GM12878 (cell line): ENCODE results near the gene TNNT2. TPM values are rescaled to one million over a fixed set of nuclear protein-coding genes. Genes with fewer than 3 reads are reported as not detected.

Experiments
- ATAC-seq: fragments of 200-7000 bp; cut with Tn5 transposase; 3 replicates; pipeline ENCODE4 v1.9.1; 2020; ENCODE audit warnings: mild to moderate bottlenecking, moderate library complexity
- BruUV-seq: library from RNA; stranded (reverse); fragments of 400-500 nt; replicated peaks from 2 replicates; lab custom pipeline; 2021; lab: Mats Ljungman, UMichigan
- CTCF ChIA-PET: fragments of 300-600 bp; sonication (Branson Sonifier 250); formaldehyde crosslinking; extraction: SDS; loops from one replicate; lab custom pipeline; 2021; ENCODE audit warnings: inconsistent platforms; lab: Yijun Ruan, JAX
- POLR2A ChIA-PET: fragments of 350-600 bp; formaldehyde crosslinking; extraction: SDS; loops from one replicate; lab custom pipeline; 2021; ENCODE audit warnings: inconsistent platforms; lab: Charles Lee
- RAD21 ChIA-PET: fragments of 300-600 bp; sonication (Branson Sonifier 250); formaldehyde crosslinking; loops from one replicate; lab custom pipeline; 2023; ENCODE audit warnings: antibody characterized with exemption; ENCODE audit not compliant: unreplicated experiment; lab: Charles Lee
- SMC1A ChIA-PET: fragments of 300-600 bp; sonication (Branson Sonifier 250); formaldehyde crosslinking; loops from one replicate; lab custom pipeline; 2023; ENCODE audit not compliant: unreplicated experiment, uncharacterized antibody; lab: Charles Lee
- DNase-seq: peaks from one replicate; pipeline ENCODE4 v3.0.0-alpha.2; 2011; ENCODE audit warnings: low read depth, low spot score
- FAIRE-seq: peaks from 3 replicates; lab custom pipeline; 2011; peaks lifted over from hg19 to GRCh38; lab: Jason Lieb, UNC
- H2AFZ ChIP-seq: 2 replicates; pipeline ENCODE4 v1.6.0; 2011; ENCODE audit warnings: low read depth, low read length, control low read depth; ENCODE audit not compliant: control insufficient read depth
- H3K27ac ChIP-seq: 2 replicates; pipeline ENCODE4 v1.5.1; 2011; ENCODE audit warnings: control low read depth; ENCODE audit not compliant: control insufficient read depth, insufficient read depth
- H3K27me3 ChIP-seq, 2 experiments: replicated peaks in 1 of 2; 2 replicates each; pipeline versions ENCODE4 v1.6.0 to v1.6.1; 2011; ENCODE audit warnings: low read length in 1 of 2; ENCODE audit not compliant: control insufficient read depth in 2 of 2, insufficient read depth in 2 of 2
- H3K36me3 ChIP-seq, 2 experiments: 2 replicates each; pipeline ENCODE4 v1.5.1; 2011; ENCODE audit warnings: low read length in 1 of 2; ENCODE audit not compliant: control insufficient read depth in 2 of 2, insufficient read depth in 2 of 2
- H3K4me1 ChIP-seq: 2 replicates; pipeline ENCODE4 v1.6.1; 2011; ENCODE audit warnings: mild to moderate bottlenecking, low read length, moderate library complexity, mixed read lengths; ENCODE audit not compliant: control insufficient read depth, insufficient read depth
- H3K4me2 ChIP-seq: 2 replicates; pipeline ENCODE4 v1.6.0; 2011; ENCODE audit warnings: control low read depth; ENCODE audit not compliant: control insufficient read depth, insufficient read depth
- H3K4me3 ChIP-seq: fragments of 200-600 bp; sonication (generic); 2 replicates; pipeline ENCODE4 v1.5.1; 2016
- H3K79me2 ChIP-seq: 2 replicates; pipeline ENCODE4 v1.6.0; 2011; ENCODE audit warnings: low read length; ENCODE audit not compliant: control insufficient read depth, insufficient read depth
- H3K9ac ChIP-seq: 2 replicates; pipeline ENCODE4 v1.8.0; 2011; ENCODE audit warnings: low read length, control low read depth, mixed read lengths; ENCODE audit not compliant: control insufficient read depth, insufficient read depth
- H3K9me3 ChIP-seq: replicated peaks from 3 replicates; pipeline ENCODE4 v1.5.1; 2011; ENCODE audit warnings: mild to moderate bottlenecking, low read length; ENCODE audit not compliant: control insufficient read depth, insufficient read depth
- H4K20me1 ChIP-seq: 2 replicates; pipeline ENCODE4 v1.6.0; 2011; ENCODE audit not compliant: control insufficient read depth, insufficient read depth
- BMI1 ChIP-seq: fragments of 450-650 bp; IDR thresholded peaks from 2 replicates; pipeline ENCODE4 v1.6.1; 2016; ENCODE audit warnings: mild to moderate bottlenecking, moderate library complexity, borderline replicate concordance
- BRCA1 ChIP-seq: IDR thresholded peaks from 2 replicates; pipeline ENCODE4 v1.6.1; 2011; ENCODE audit warnings: low read depth, low read length, improper control_type of control experiment
- CBFB ChIP-seq: IDR thresholded peaks from 2 replicates; pipeline ENCODE4 v1.6.1; 2016; ENCODE audit warnings: antibody characterized with exemption, low read depth
- FOXK2 ChIP-seq: fragments of 450-650 bp; IDR thresholded peaks from 2 replicates; pipeline ENCODE4 v1.6.1; 2017; ENCODE audit warnings: mild to moderate bottlenecking, moderate library complexity
- KAT2A ChIP-seq: conservative IDR thresholded peaks from 2 replicates; pipeline ENCODE4 v1.6.1; 2011; ENCODE audit warnings: low read depth, low read length; ENCODE audit not compliant: control insufficient read depth
- MYB ChIP-seq: fragments of 150-350 bp; IDR thresholded peaks from 2 replicates; pipeline ENCODE4 v1.6.1; 2014; ENCODE audit warnings: mild to moderate bottlenecking, low read depth, low read length, borderline replicate concordance
- NR2C2 ChIP-seq: IDR thresholded peaks from 2 replicates; pipeline ENCODE4 v1.6.1; 2011; ENCODE audit warnings: borderline replicate concordance, low read depth; ENCODE audit not compliant: control insufficient read depth, insufficient read length
- POLR2AphosphoS2 ChIP-seq: IDR thresholded peaks from 2 replicates; pipeline ENCODE4 v1.6.1; 2011; ENCODE audit warnings: low read depth, mild to moderate bottlenecking, low read length, improper control_type of control experiment, moderate library complexity
- RBBP5 ChIP-seq: fragments of 200-600 bp; sonication (generic); conservative IDR thresholded peaks from 2 replicates; pipeline ENCODE4 v1.6.1; 2016
- SP1 ChIP-seq: IDR thresholded peaks from one replicate; pipeline ENCODE4 v1.6.1; 2011; ENCODE audit warnings: low read depth, low read length
- TCF12 ChIP-seq: IDR thresholded peaks from 2 replicates; pipeline ENCODE4 v1.6.1; 2011; ENCODE audit warnings: low read depth, mild to moderate bottlenecking, low read length
- WGBS: methylation state at CpG from one replicate; pipeline ENCODE4 v1.1.6; 2016; ENCODE audit warnings: low lambda C conversion rate; ENCODE audit not compliant: insufficient replicate concordance, insufficient coverage; ENCODE audit errors: missing lambda C conversion rate; 5-methylcytosine and 5-hydroxymethylcytosine counted together
- in situ Hi-C: fragments of 300-500 bp; cut with MboI; formaldehyde crosslinking; loops from 9 replicates; pipeline ENCODE4 v1.14.3; 2018; ENCODE audit warnings: mixed read lengths
- intact Hi-C: fragments of 100-400 bp; cut with micrococcal nuclease; formaldehyde crosslinking; loops from one replicate; pipeline ENCODE4 v1.14.2; 2022; ENCODE audit not compliant: unreplicated experiment
- polyA plus RNA-seq, 11 experiments: library from polyadenylated mRNA; depleted of rRNA in 4 of 11; unstranded in 6 of 11; stranded (reverse) in 5 of 11; fragments of >200 nt; fragmentation: Nextera tagmentation in 4 of 11; fragmentation: Illumina TruSeq in 1 of 11; extraction: Ambion mirVana in 4 of 11; extraction: Trizol in 1 of 11; gene quantifications; 1 replicate in 1 of 11; 2 replicates in 10 of 11; pipeline versions ENCODE4 v1.2.1 to v1.2.3, GENCODE V29; 2011 to 2016; ENCODE audit warnings: inconsistent platforms in 2 of 11, missing spikeins in 2 of 11, low read depth in 1 of 11
- total RNA-seq, 4 experiments: library from RNA; depleted of rRNA in 3 of 4; stranded (reverse); fragments of >200 nt in 3 of 4; fragmentation: Illumina TruSeq in 1 of 4; extraction: Trizol in 1 of 4; gene quantifications; 2 replicates each; pipeline versions ENCODE4 v1.2.1 to v1.2.3, GENCODE V29; 2013 to 2021
- TF ChIP-seq, protein P1 (sequence below): fragments of 450-650 bp; IDR thresholded peaks from 2 replicates; pipeline ENCODE4 v1.6.1; 2017; ENCODE audit warnings: mild to moderate bottlenecking, moderate library complexity
- TF ChIP-seq, protein P2 (sequence below): fragments of 450-650 bp; IDR thresholded peaks from 2 replicates; pipeline ENCODE4 v1.6.1; 2017; ENCODE audit warnings: low read depth, mild to moderate bottlenecking, moderate library complexity
- TF ChIP-seq, protein P3 (sequence below): IDR thresholded peaks from 2 replicates; pipeline ENCODE4 v1.6.1; 2011; ENCODE audit warnings: low read depth, mild to moderate bottlenecking, low read length, moderate library complexity, borderline replicate concordance; ENCODE audit errors: extremely low read depth
- TF ChIP-seq, protein P4 (sequence below): fragments of 450-650 bp; IDR thresholded peaks from 2 replicates; pipeline ENCODE4 v1.6.1; 2017; ENCODE audit warnings: borderline replicate concordance

TNNT2 gene
- total and polyA plus RNA-seq, 10 of the 15 experiments (the other 5 are each of a cell fraction or from before 2014, with no cell fraction given) = 2.2 TPM; not detected in 9

DNA sequence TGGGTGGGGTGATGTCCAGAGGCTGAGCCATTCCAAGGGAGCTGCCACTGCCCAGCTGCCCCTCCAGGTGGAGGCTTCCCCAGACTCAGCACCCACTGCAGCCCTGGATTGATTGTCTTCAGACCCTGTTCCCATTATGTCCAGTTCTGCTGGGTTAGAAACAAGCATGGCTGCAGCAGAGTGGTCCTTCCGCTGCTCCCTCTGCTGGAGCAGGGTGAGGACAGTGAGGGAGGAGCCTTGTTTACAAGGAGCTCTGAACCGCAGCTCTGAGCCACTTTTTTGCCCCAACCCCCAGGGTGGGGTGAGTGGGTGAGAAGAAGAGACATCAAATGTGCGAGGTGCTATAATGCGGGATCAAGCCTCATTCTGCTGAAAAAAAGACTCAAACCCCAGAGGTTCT is 2.3 kb downstream of the TNNT2 start:
- 31% methylated on average over 4 of the region's 4 CpGs for whole genome bisulfite sequencing
- POLR2A ChIA-PET = no interaction called here
- CTCF ChIA-PET = interaction anchor here (1.0 to 2.2 kb wide), 6 partner anchors 9 to 61 kb away, joined by 3 to 8 read pairs (median 5); no protein-coding TSS in a partner anchor
- TF ChIP-seq CBFB (no peak), FOXK2 (no peak), BRCA1 (no peak), TCF12 (no peak), POLR2AphosphoS2 (no peak), SP1 (no peak), MYB (no peak), RBBP5 (no peak), NR2C2 (no peak), BMI1 (no peak), KAT2A (no peak)
- TF ChIP-seq, protein P1, sequence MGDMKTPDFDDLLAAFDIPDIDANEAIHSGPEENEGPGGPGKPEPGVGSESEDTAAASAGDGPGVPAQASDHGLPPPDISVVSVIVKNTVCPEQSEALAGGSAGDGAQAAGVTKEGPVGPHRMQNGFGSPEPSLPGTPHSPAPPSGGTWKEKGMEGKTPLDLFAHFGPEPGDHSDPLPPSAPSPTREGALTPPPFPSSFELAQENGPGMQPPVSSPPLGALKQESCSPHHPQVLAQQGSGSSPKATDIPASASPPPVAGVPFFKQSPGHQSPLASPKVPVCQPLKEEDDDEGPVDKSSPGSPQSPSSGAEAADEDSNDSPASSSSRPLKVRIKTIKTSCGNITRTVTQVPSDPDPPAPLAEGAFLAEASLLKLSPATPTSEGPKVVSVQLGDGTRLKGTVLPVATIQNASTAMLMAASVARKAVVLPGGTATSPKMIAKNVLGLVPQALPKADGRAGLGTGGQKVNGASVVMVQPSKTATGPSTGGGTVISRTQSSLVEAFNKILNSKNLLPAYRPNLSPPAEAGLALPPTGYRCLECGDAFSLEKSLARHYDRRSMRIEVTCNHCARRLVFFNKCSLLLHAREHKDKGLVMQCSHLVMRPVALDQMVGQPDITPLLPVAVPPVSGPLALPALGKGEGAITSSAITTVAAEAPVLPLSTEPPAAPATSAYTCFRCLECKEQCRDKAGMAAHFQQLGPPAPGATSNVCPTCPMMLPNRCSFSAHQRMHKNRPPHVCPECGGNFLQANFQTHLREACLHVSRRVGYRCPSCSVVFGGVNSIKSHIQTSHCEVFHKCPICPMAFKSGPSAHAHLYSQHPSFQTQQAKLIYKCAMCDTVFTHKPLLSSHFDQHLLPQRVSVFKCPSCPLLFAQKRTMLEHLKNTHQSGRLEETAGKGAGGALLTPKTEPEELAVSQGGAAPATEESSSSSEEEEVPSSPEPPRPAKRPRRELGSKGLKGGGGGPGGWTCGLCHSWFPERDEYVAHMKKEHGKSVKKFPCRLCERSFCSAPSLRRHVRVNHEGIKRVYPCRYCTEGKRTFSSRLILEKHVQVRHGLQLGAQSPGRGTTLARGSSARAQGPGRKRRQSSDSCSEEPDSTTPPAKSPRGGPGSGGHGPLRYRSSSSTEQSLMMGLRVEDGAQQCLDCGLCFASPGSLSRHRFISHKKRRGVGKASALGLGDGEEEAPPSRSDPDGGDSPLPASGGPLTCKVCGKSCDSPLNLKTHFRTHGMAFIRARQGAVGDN = no peak
- TF ChIP-seq, protein P2, sequence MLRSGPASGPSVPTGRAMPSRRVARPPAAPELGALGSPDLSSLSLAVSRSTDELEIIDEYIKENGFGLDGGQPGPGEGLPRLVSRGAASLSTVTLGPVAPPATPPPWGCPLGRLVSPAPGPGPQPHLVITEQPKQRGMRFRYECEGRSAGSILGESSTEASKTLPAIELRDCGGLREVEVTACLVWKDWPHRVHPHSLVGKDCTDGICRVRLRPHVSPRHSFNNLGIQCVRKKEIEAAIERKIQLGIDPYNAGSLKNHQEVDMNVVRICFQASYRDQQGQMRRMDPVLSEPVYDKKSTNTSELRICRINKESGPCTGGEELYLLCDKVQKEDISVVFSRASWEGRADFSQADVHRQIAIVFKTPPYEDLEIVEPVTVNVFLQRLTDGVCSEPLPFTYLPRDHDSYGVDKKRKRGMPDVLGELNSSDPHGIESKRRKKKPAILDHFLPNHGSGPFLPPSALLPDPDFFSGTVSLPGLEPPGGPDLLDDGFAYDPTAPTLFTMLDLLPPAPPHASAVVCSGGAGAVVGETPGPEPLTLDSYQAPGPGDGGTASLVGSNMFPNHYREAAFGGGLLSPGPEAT = no peak
- TF ChIP-seq, protein P3, sequence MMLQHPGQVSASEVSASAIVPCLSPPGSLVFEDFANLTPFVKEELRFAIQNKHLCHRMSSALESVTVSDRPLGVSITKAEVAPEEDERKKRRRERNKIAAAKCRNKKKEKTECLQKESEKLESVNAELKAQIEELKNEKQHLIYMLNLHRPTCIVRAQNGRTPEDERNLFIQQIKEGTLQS = no peak
- TF ChIP-seq, protein P4, sequence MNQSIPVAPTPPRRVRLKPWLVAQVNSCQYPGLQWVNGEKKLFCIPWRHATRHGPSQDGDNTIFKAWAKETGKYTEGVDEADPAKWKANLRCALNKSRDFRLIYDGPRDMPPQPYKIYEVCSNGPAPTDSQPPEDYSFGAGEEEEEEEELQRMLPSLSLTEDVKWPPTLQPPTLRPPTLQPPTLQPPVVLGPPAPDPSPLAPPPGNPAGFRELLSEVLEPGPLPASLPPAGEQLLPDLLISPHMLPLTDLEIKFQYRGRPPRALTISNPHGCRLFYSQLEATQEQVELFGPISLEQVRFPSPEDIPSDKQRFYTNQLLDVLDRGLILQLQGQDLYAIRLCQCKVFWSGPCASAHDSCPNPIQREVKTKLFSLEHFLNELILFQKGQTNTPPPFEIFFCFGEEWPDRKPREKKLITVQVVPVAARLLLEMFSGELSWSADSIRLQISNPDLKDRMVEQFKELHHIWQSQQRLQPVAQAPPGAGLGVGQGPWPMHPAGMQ = no peak
- TF ChIP-seq, all 136 proteins: peak for 0
- Histone ChIP-seq H3K9ac (no peak overlapping the region), H3K4me1 (no peaks in the 10 kb centered on the region), H3K4me2 (no peak overlapping the region), H3K36me3 (no peaks in the 10 kb centered on the region), H3K79me2 (no peaks in the 10 kb centered on the region), H4K20me1 (no peaks in the 10 kb centered on the region; the same call in 1 of the 2 replicates), H3K27ac (no peak overlapping the region), H3K4me3 (no peak overlapping the region), H3K9me3 (no peaks in the 10 kb centered on the region), H2AFZ (no peak overlapping the region), H3K27me3 (peaks cover 0 to 4% of the 10 kb centered on the region in 2 experiments; a peak in 3 of 4 replicates)
- intact Hi-C loops (no loop called here), in situ Hi-C loops (no loop called here)
- ATAC-seq = no peak
- RAD21 ChIA-PET = interaction anchor here (1.6 kb wide), 1 partner anchor 35 kb away, joined by 3 read pairs; no protein-coding TSS in a partner anchor
- SMC1A ChIA-PET = no interaction called here
- DNase-seq = no peak
- FAIRE-seq = no peak
- no TSS peak for BruUV-seq
